IPS DF 4.7 (cell line): Measurements from ENCODE around the gene COL27A1.

Experiments used
- DNase-seq: peaks from one replicate; pipeline ENCODE4 v3.0.0-alpha.2; 2013; ENCODE audit warnings: low spot score; ENCODE audit errors: extremely low read depth

The COL27A1 gene

DNA sequence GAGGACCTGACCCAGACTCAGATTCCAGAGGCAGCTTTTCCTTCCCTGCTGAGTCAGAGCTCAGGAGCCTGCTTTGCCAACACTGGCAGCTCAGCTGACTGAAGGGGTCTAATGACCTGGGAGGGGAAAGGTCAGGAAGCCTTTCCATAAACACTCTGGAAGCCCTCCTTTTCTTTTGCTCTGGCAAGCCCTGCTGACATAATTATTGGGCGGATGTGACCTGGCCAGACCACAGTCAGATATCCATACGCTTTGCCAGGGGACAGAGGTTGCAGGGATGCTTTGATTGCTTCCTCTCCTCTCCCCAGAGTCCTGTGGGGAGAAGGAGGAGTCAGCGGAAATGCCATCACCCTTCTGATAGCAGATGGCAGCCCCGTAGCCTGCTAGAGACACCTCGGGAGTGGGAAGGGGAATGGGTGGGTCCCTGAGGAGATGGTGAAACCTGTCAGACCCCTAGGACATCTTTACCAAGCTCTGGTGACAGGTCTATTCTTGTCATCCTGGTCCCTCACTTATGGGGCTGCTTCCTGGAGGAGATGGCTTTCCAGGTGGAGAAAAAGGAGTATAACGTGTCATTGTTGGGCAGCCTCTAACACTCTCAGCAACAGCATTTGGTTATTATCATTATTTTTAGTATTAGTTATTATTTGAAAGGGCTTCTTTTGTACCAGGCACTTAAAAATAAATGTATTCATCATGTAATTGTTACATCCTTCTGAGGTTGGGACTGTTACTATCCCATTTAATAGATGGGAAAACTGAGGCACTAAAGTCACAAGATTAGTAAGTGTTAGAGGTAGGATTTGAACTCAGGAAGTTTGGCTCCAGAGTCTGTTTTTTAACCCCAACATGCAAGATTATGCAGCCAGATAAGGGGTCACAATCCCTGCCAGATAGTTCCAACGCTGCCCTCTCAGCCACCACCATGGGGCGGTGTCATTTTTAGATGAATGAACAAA lies 11.6 kb downstream of the COL27A1 start:
- no peak for DNase-seq

DNA sequence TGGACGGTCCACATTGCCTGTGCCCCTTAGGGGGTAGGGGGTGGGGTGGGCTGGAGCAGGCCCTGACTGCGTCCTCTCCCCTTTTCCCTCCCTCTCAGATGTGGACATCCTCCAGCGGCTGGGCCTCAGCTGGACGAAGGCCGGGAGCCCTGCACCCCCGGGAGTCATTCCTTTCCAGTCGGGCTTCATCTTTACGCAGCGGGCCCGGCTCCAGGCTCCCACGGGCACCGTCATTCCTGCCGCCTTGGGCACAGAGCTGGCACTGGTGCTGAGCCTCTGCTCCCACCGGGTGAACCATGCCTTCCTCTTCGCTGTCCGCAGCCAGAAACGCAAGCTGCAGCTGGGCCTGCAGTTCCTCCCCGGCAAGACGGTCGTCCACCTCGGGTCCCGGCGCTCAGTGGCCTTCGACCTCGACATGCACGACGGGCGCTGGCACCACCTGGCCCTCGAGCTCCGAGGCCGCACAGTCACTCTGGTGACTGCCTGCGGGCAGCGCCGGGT lies 12.3 kb downstream of the COL27A1 start:
- DNase-seq, result no peak

DNA sequence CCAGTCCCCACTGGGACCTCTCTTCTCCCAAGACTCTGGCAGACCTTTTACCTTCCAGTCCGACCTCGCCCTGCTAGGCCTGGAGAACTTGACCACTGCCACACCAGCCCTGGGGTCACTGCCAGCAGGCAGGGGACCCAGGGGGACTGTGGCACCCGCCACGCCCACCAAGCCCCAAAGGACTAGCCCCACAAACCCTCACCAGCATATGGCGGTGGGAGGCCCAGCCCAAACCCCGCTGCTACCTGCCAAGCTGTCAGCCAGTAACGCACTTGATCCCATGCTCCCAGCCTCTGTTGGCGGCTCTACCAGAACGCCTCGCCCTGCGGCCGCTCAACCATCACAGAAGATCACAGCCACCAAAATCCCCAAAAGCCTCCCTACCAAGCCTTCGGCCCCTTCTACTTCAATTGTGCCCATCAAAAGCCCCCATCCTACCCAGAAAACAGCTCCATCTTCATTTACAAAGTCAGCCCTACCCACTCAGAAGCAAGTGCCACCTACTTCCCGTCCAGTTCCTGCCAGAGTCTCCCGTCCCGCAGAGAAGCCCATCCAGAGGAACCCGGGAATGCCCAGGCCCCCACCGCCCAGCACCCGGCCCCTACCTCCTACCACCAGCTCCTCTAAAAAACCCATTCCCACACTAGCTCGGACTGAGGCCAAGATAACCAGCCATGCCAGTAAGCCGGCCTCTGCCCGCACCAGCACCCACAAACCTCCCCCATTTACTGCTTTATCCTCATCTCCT lies 13.1 kb downstream of the COL27A1 start:
- no peak for DNase-seq

DNA sequence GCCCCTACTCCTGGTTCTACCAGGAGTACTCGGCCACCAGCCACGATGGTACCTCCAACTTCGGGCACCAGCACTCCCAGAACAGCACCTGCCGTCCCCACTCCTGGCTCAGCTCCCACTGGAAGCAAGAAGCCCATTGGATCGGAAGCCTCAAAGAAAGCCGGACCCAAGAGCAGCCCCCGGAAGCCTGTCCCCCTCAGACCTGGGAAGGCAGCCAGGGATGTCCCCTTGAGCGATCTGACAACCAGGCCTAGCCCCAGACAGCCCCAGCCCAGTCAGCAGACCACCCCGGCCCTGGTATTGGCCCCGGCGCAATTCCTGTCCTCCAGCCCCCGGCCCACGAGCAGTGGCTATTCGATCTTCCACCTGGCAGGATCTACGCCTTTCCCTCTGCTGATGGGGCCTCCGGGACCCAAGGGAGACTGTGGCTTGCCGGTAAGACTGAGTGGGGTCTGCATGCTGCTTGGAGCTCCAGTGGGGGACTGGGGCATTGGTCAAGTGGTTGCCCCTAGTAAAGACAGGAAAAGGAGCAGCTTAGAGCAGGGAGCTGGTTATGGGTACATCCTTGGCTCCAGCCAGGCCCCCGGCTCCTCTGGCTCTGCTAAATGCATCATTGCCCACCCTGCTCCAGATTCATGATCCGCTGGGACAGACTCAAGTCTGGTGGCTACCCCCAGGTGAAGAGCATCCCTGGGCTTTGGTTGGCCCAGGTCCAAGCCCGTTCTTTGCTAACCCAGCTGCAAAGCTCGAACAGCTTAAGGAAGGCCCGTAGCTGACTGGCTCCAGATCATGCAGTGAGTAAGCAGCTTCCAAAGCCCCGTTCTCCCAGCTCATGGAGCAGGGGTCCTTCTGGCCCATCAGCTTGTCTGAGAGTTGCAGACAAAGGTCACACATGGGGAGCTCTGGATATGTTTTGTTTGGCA lies 14.0 kb downstream of the COL27A1 start:
- no peak for DNase-seq

DNA sequence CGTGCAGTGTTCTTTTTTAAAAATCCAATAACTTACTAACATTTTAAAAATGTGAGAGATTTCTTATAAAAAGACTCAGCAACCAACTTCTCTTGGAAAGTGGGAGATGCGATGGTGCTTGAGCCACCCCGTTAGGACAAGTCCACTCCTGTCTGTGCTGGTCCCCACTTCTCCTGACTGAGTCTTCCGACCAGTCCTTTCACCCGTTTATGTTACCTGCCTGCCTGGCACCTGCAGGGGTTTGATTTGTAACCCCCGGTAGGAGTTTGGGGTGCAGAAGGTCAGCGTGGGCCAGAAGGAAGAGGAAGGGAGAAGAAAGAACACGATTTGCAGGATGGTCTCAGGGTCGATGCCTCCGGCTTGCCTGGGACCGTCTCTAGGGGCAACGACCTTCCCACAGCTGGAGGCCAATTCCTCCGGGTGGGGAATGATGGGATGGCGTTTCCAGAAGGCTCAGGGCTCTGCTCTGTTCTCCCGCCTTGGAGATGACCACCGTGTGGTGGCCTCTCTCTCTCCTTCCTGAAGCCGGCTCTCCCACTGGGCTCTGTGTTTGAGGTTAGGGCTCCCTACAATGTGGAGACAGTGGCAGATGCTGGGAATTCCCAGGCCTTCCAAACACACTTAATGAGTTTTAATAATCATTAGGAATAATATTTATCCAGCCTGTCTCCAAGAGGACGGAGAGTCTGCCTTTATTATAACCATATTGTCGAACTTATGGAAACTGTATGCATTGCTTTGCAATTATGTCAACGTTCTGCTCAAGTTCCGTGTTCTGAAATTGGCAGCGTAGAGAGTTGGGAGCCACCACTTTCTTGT lies 14.8 kb downstream of the COL27A1 start:
- no peak for DNase-seq

DNA sequence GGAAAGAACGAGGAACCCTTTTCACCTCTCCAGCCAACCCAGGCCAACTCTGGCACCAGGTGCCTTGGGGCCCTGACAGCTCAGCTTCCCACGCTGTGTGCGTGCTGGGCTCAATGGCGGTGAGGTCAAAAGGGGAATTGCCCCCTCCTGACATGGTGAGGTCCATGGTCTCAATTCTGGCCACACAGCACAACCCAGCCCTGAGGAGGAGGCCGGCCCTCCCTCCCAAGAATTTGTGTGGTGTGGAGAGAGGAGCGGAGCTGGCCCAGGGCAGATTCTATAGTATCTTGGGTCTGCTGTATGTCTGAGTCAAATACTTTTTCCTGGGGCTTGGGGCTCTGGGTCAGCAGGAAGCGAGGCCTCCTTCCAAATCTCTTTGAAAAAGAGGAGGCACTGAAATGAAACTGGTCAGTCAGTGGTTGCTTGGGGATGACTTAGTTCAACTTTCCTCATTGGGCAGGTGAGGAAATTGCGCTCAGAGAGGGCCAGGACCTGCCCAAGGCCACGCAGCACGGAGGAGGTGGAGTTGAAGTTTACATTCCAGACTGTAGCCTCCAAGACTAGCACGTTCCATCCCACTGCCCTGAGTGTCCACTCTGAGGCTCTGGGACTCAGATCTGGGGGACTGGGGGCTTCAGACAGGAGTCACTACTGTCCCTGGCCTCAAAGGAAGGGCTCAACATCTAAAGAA lies 15.6 kb downstream of the COL27A1 start:
- DNase-seq, result no peak

DNA sequence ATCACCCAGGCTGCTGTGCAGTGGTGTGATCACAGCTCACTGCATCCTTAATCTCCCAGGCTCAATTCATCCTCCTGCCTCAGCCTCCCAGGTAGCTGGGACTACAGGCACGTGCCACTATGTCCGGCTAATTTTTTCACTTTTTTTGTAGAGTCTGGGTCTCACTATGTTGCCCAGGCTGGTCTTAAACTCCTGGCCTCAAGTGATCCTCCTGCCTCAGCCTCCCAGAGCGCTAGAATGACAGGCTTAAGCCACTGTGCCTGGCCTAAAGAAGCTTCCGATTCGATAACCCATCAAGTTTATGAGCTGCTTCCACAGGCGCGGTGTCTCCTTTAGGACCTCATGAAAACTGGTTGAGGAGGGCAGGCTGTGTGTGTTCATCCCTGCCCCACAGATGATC lies 16.2 kb downstream of the COL27A1 start:
- DNase-seq, result no peak

DNA sequence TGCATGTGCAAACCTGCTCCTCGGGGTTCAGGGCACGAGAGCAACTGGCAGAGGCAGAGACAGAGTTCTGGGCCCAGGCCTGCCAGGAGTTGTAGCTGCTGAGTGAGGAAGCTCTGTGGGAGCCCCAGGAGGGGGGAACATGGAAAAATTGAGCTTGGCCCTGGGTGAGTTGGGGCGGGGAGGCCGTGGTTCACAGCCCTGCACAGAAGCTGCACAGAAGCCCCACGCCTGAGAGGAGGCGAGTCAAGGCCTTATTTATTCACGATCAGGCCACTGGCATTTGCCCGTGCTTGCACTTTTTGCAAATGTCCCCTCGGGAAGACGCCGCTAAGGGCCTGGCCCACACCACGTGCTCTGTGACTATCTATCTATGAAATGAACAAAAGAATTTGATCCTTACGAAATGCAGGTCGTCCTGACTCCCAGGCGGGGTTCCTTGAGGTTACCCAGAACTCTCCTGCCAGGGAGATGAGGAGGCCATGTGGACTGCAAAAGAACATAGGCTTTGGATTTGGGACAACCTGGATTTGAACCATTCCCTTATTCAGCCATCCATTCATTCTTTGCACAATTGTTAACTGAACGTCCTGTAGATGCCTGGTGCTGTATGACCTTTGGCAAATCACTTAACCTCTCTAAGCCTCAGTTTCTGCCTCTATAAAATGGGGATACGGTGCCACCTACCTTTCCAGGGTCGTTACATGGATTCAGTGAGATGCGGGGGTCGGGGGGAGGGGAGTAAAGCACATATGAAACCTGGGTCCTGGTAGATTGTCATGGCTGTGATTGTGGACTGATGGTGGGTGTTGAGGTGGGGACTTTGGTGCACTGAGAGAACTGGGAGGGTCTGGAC lies 17.9 kb downstream of the COL27A1 start:
- DNase-seq, result no peak

DNA sequence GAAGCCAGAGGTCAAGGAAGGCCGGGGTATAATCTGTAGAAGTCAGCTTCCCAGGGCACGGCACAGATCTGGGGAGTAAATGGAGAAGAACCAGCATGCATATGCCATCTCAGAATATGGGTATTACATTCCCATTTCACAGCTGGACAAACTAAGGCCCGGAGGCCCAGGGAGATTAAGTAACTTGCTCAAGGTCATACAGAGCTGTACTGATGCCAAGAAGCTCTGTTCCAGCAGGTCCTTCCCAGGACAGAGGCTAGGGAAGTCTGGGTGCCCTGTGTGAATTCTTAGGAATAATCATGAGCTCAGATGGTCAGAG lies 19.2 kb downstream of the COL27A1 start:
- DNase-seq, result no peak

DNA sequence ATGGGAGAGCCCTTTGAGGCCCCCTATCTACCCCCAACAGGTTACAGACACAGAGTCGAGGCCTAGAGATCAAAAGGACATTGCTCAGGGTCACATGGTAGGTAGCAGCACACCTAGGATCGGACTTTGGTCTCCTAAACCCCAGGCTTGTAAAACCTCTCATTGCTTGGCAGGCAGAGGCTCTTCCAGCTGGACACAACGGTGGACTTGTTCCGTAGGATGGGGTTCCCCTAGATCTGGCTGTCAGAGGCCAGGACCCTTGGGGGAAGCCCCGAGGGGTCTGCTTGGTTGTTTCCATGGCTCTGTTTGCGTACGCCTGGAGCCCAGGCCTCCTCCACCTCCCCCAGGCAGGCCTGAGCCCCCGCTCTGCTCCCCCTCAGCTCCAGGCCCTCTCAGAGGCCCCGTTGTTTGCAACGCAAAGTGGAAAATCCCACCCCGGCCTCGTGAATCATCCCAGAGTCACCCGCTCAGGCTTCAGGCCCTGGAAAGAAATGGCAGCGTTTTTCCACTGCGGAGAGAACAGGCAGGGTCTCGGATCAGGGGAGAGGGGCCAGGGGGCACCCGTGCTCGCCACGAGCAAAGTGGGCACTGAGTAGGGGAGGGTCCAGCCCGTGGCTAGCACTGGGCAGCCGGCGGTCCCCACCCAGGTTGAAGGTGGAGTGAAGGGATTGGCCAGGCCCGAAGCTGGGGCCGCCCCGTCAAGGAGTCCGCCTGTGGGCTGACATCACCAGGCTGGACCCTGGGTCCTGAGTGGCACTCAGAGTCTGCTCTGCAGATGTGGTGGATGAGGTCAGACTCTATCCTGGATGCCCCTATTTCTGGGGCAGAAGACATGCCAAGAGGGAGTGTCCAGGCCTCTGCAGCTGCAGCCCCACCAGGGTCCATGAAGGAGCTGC lies 19.8 kb downstream of the COL27A1 start:
- no peak for DNase-seq

DNA sequence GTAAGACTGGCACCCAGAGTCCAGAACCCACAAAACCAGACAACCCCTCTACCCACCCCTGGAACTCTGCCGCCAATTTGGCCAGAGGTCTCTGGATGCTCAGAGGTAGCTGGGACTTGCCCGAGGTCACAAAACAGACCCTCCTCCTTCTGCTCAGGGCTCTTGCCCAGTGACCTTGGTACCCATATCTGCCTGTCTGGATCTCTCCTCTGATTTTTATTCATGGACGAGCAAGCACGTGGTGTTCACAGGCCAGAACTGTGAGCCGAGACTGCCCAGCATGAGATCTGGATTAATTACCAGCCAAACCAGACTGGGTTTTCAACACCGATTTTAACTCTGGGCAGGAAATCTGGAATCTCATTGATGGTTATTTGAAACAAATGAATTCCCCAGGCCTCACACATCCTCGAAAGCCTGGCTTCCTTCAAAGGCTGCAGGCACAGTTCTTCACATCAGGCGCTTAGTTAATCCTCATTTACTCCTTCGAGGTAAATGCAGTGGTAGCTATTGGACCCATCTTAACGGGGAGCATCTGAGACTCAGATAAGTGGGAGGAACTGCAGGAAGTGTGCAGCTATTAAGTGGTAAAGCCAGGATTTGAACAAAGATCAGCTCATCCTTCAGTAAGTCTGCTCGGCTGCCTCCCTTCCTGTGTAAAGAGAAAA lies 21.4 kb downstream of the COL27A1 start:
- DNase-seq, result no peak

DNA sequence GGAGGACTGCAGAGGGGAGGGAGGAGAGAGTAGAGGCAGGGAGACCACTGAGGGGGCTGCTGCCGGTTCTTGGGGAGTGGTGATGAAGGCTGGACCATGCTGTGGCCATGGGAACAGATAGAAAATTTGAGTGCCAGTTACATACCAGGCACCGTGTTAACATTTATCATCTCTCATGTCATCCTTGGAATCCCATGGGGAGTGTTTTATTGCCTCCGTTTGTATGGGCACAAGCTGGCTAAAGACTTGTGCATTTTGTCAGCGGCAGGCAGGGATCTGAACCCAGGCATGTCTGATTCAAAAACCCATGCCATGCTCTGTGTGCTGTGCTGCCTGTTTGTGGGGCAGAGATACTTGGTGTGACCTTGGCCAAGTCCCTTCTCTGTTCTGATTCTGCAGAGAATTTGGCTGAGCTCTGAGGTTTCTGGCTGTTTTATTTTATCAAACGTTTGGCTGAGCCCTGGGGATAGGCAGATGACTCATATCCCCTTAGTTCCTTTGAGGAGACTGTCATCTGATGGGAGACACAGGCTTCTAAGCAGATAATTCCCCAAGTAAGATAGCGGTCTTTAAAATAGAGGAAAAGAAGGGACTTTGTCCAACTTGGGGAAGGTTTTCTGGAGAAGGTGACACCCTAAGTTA lies 22.2 kb downstream of the COL27A1 start:
- no peak for DNase-seq

DNA sequence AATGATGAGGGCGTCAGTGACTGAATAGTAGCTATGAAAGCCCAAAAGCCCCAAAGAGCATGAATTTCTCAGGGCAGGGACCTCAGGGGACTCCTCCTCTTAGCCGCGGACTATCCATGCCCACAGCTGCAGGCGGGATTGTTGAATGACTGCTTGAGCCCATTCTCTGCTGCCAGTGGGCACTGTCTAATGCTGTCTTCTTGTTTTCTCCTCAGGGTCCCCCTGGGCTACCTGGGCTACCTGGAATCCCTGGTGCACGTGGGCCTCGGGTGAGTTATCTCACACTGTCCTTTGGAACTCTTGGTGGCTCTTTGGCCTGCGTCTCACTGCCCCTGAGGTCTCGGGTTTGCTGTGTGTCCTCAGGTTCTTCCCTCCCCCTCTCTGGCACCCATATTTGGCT lies 22.7 kb downstream of the COL27A1 start:
- no peak for DNase-seq

DNA sequence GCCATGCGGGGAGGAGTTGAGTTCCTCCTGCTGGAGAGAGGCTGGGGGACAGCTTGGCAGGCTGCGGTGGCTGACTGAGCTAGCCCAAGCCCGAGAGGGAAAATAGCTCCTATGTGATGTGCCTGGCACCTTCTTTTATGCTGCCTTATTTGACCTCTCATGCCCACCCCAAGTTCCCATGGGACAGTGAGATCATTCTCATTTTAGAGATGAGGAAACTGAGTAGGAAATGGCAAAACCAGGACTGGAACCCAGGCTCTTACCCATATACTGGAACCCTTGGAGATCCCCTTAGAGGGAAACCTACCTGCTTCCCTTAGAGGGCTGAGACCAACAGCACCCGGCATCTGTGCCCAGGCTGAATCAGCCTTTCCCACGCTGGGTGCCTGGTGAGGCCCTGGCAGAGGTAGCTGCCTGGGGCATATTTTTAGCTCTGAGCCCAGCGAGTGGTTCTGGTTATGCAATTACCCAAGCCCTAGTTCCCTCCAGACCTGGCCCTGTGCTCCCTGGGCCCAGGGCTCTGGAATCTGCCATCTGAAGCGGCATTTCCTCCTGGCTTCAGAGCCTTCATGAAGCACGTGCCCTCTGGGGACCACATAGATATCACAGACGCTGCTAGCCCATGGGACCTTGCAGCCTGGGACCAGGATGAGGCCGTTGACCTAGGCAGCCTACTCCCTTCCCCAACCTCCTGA lies 23.6 kb downstream of the COL27A1 start:
- DNase-seq, result no peak

DNA sequence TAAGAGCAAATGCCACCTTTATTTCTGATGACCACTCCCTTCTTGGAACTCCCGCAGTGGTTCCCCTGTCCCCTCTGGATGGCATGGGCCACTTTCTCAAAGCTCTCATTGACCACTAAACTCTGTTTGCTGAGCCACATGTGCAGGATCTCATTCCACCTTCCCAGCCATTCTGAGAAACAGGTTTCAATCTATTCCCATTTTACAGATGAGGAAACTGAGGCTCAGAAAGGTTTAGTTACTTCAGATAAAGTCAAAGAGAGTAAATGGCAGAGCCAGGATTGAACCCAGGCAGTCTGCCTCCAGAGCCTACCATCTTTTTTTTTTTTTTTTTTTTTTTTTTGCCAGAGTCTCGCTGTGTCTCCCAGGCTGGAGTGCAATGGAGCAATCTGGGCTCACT lies 24.2 kb downstream of the COL27A1 start:
- no peak for DNase-seq
